GM19328 (cell line): Measurements from ENCODE around the gene SLC3A2.
"Not testable (repeated sequence)": the region's sequence is repeated elsewhere in the genome, so short reads cannot be mapped to it uniquely, and the experiment has no call there.

Experiments used
- ATAC-seq: cut with Tn5 transposase; IDR thresholded peaks from one replicate; pipeline ENCODE4 v1.9.1; 2021; ENCODE audit warnings: mild to moderate bottlenecking, moderate library complexity; ENCODE audit not compliant: unreplicated experiment

SLC3A2 gene

GRCh38 chr11:62852523-62853188 is 28.0 kb upstream of the SLC3A2 start:
- no peak for ATAC-seq

GRCh38 chr11:62853279-62853965 is 27.3 kb upstream of the SLC3A2 start:
- ATAC-seq, result no peak

DNA sequence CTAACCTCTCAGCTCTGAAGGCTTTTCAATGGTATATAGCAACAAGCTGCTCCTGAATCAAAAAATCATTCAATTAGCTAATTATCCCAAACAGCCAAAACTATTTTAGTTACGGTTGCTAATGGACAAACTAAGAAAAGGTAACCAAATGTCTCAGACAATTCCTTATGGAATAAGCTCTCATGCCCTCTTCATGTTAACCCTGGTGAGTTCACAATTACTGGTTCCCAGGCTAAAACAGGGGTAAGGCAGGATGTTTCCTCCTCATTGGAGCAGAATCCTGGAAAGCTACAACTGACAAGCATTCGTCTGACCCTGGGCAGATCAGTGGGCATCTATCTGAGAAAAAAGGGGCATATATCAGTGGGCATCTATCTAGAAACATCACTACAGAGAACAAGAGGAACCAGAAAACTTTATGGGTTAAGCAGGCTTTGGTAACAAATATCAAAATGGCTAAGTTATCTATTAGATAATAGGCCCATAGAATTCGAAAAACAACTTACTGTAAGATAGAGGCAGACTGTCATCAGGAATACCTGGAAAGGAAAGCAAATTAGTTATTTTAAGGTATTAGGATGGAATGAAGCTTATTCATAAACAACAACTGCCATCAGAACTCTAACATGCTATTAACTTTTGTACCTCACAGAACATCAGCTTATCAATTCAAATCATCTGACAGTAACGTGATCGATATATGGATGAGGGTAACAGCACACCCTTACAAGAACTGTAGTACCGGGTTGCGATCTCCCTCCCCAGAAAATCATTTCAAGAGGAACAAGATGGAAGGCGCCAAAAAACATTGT is 26.5 kb upstream of the SLC3A2 start:
- ATAC-seq, result no peak

DNA sequence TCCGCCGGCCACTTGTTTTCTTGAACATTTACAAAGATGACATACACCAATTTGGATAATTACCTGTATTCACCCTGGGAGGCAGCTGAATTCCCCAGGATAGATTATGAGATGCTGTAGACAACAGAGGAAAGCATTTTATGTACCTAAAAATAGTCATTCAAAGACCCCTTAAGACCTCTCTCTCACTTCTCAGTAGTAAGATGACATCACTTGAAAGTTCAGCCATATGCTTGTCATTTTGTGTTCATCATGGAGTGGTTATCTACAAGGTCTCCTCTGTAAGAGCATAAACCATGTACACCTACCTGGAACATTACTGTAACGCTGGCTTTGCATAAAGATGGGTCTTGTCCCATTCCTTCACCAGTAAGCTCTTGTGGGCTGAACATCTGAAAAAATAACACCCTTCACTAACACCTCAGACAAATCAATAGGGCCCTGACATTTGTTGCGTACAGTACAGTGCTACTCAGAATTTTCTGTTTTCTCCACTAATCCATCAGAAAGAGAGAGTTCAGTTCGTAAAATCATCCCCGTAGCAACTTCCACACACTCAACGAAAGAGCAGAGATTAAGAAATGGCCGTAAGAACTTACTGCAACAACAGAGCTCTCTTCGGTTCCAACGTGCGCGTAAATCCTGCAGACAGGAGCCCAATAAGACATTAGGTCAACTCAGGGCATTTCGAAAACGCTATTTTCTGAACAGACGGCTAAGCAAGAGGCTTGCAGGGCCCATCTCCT is 25.7 kb upstream of the SLC3A2 start:
- ATAC-seq, result no peak

- peak; percentile 85 for ATAC-seq
Observed at GRCh38 chr11:62855571-62856332, 24.9 kb upstream of the SLC3A2 start.

DNA sequence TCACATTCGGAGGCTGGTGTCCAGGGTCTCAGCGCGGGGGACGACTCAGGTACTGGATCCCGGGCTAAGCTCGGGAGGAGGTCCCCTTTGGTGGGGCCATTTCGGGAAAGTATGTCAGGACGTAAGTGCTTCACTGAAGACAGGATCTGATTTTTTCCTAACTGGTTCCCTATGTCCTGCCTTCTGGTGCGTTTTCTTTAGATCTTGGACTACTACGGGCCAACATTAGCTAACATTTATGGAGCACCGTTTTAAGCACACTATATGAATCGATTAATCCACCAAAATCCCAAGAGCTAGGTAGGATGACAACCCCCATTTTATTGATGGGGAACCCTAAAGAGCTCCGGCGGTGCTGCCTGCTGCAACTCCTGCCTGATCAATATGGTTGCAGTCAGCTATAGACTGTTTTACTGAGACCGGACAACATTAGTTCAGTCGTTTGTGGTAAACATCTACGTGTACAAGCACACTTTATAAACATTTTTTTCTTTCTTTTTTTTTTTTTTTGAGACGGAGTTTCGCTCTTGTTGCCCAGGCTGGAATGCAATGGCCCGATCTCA is 24.3 kb upstream of the SLC3A2 start:
- no peak for ATAC-seq

DNA sequence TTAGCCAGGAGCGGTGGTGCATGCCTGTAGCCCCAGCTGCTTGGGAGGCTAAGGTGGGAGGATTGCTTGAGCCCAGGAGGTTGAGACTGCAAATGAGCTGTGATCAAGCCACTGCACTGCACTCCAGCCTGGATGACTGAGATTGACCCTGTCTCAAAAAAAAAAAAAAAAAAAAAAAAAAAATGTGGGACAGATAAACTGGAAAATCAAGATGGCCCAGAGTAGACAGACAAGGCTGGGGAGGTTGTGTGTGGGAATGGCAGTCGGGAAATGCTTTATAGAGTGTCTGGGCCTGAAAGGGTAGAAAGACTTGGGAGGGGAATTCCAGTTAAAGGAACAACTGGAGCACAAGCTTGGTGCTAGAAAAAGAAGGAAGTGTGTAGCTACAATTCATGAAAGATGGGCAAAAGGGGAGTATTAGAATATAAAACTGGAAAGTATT is 23.1 kb upstream of the SLC3A2 start:
- ATAC-seq, result no peak

DNA sequence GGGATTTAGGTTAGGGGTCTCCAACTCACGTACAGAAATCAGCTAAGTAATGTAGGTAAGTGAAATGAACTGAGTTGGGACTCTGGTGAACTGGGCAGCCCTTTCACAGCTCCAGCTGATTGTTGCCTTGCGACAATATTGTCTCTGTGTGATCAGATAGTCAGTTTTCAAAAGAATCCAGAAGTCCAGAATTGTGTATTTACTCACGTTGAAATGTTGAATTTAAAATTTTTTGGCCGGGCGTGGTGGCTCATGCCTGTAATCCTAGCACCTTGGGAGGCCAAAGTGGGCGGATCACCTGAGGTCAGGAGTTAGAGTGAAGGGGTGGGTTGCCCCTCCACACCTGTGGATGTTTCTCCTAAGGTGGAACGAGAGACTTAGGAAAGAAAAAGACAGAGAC is 22.5 kb upstream of the SLC3A2 start:
- ATAC-seq, result no peak

DNA sequence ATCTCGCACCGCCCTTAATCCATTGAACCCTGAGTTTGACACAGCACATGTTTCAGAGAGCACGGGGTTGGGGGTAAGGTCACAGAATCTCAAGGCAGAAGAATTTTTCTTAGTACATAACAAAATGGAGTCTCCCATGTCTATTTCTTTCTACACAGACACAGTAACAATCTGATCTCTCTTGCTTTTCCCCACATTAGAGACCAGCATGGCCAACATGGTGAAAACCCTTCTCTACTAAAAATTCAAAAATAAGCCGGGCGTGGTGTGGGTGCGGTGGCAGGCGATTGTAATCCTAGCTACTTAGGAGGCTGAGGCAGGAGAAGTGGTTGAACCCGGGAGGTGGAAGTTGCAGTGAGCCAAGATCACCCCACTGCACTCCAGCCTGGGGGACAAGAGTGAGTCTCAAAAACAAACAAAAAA is 21.4 kb upstream of the SLC3A2 start:
- ATAC-seq, result not testable (repeated sequence)

DNA sequence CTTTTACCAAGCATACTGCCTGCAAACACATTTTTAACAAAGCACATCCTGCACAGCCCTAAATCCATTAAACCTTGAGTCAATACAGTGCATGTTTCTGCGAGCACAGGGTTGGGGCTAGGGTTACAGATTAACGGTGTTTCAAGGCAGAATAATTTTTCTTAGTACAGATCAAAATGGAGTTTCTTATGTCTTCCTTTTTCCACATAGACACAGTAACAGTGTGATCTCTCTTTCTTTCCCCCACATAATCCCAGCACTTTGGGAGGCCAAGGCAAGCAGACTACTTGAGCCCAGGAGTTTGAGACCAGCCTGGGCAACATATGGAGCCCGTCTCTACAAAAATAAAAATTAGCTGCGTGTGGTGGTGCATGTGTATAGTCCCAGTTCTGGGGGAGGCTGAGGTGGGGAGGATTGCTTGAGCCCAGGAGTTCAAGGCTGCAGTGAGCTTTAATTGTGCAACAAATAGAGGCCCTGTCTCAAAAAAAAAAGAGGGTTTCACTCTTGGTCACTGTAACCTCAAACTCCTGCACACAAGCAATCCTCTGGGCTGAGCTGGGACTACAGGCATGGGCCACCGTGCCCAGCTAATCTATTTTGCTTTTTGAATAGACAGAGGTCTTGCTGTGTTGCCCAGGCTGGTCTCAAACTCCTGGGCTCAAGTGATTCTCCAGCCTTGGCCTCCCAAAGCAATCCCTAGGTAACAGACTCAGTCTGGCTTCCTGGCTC is 19.7 kb upstream of the SLC3A2 start:
- no peak for ATAC-seq

- ATAC-seq, result not testable (repeated sequence)
Observed at GRCh38 chr11:62861564-62862192, 19.0 kb upstream of the SLC3A2 start.

GRCh38 chr11:62863687-62864335 is 16.9 kb upstream of the SLC3A2 start:
- ATAC-seq, result no peak

GRCh38 chr11:62865635-62866034 is 15.1 kb upstream of the SLC3A2 start:
- no peak for ATAC-seq

- no peak for ATAC-seq
Observed at GRCh38 chr11:62874851-62875250, 5.8 kb upstream of the SLC3A2 start.

GRCh38 chr11:62875698-62876478 is 4.8 kb upstream of the SLC3A2 start:
- no peak for ATAC-seq

DNA sequence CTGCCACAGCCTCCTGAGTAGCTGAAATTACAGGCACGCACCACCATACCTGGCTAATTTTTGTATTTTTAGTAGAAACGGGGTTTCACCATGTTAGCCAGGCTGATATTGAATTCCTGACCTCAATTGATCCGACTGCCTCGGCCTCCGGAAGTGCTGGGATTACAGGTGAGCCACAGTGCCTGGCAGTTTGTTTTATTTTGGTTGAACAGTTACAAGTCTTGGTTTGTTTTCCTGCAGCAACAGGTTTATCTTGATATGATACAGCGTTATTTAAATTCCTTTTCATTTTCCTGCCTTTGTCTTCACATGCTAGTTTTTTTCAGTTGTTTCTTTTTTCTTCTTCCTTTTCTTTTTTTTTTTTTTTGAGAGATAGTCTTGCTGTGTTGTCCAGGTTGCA is 4.0 kb upstream of the SLC3A2 start:
- ATAC-seq, result no peak

- no peak for ATAC-seq
Observed at GRCh38 chr11:62879235-62879978, 1.3 kb upstream of the SLC3A2 start.
